ENCODE results near the gene ARHGAP15. TPM values are rescaled to one million over a fixed set of nuclear protein-coding genes. Genes with fewer than 3 reads are reported as not detected.

ARHGAP15 gene
- total RNA-seq, 1 donor from 2014 or later = not detected

DNA sequence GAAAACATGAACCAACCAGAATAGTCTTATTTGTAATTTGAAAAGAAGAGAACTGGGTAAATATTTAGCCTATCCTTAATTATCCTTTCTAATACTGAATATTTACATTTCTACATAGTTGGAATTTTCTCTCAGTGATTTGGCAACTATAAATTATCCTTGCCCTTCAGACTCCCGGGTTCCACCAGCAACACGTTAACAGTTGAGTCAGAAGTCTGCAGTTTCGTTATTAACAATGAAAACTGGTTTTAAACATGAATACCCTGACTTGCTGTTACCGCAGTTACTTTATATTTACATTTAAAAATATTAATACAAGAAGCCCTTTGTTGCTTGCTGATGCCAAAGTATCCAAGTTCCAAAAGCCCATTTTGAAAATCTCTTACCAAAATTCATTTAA is 673.0 kb downstream of the ARHGAP15 start:
- DNase-seq (ENCODE audit: low read depth) = no peak

GRCh38 chr2:143802871-143803650 is 673.8 kb downstream of the ARHGAP15 start:
- no peak overlapping the region for H3K4me3 ChIP-seq (ENCODE audit: low read depth, low read length)
- TF ChIP-seq, protein P1, sequence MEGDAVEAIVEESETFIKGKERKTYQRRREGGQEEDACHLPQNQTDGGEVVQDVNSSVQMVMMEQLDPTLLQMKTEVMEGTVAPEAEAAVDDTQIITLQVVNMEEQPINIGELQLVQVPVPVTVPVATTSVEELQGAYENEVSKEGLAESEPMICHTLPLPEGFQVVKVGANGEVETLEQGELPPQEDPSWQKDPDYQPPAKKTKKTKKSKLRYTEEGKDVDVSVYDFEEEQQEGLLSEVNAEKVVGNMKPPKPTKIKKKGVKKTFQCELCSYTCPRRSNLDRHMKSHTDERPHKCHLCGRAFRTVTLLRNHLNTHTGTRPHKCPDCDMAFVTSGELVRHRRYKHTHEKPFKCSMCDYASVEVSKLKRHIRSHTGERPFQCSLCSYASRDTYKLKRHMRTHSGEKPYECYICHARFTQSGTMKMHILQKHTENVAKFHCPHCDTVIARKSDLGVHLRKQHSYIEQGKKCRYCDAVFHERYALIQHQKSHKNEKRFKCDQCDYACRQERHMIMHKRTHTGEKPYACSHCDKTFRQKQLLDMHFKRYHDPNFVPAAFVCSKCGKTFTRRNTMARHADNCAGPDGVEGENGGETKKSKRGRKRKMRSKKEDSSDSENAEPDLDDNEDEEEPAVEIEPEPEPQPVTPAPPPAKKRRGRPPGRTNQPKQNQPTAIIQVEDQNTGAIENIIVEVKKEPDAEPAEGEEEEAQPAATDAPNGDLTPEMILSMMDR (IDR thresholded peaks at IDR 0.05; ENCODE audit: insufficient read depth, low read length, poor library complexity, severe bottlenecking) = no peak
- H3K36me3 ChIP-seq (ENCODE audit: control insufficient read depth, insufficient read depth, low read length) = no peaks in the 10 kb centered on the region
- no peak for DNase-seq (ENCODE audit: low read depth)
- no peaks in the 10 kb centered on the region for H3K27me3 ChIP-seq (ENCODE audit: control insufficient read depth, insufficient read depth, low read length)

More for the DNA sequence above, 673.0 kb downstream of the ARHGAP15 start:
- TF ChIP-seq, protein P1 (IDR thresholded peaks at IDR 0.05; ENCODE audit: insufficient read depth, low read length, poor library complexity, severe bottlenecking) = no peak
- Histone ChIP-seq H3K4me3 (ENCODE audit: low read depth, low read length) (no peak overlapping the region), H3K36me3 (ENCODE audit: control insufficient read depth, insufficient read depth, low read length) (no peaks in the 10 kb centered on the region), H3K27me3 (ENCODE audit: control insufficient read depth, insufficient read depth, low read length) (no peaks in the 10 kb centered on the region)

DNA sequence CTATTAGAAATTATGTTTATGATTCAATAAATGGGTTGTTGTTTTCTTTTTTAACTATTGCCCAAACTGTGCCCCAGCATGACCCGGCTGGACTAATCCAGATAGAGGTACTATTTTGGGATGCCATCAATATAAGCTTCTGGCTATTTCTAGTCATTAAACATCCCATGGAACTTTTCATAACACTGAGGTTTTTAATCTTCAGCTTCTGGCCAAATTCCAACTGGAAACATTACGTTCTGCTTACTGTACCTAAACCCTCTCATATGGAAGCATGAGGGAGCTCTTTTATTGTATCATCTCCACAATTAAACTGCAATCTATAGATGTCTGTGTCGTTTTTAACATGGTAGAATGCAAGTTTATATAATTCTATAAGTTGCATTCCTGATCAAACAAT is 674.7 kb downstream of the ARHGAP15 start:
- Histone ChIP-seq H3K27me3 (ENCODE audit: control insufficient read depth, insufficient read depth, low read length) (no peaks in the 10 kb centered on the region), H3K4me3 (ENCODE audit: low read depth, low read length) (no peak overlapping the region), H3K36me3 (ENCODE audit: control insufficient read depth, insufficient read depth, low read length) (no peaks in the 10 kb centered on the region)
- TF ChIP-seq, protein P1 (IDR thresholded peaks at IDR 0.05; ENCODE audit: insufficient read depth, low read length, poor library complexity, severe bottlenecking) = no peak
- no peak for DNase-seq (ENCODE audit: low read depth)

DNA sequence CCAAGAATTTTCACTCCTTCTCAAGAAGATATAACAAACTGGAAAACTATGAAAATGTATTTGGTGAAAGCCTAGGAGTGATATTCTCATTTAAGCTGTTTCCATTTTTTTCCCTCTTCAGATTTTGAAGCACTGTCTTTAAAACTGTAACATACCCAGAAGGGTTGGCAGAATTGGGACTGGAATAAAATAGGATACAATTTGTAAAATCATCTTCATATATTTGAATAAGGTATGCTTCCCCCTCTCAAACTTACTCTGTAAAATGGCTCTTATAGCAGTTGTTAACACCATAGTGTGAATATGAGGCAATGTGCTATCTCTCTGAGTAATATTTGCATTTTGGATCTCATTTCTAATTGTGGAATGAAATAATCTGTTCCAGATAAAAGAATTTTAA is 676.4 kb downstream of the ARHGAP15 start:
- Histone ChIP-seq H3K36me3 (ENCODE audit: control insufficient read depth, insufficient read depth, low read length) (no peaks in the 10 kb centered on the region), H3K4me3 (ENCODE audit: low read depth, low read length) (no peak overlapping the region), H3K27me3 (ENCODE audit: control insufficient read depth, insufficient read depth, low read length) (no peaks in the 10 kb centered on the region)
- DNase-seq (ENCODE audit: low read depth) = no peak
- TF ChIP-seq, protein P1 (IDR thresholded peaks at IDR 0.05; ENCODE audit: insufficient read depth, low read length, poor library complexity, severe bottlenecking) = no peak

GRCh38 chr2:143807192-143807591 is 678.0 kb downstream of the ARHGAP15 start:
- DNase-seq (ENCODE audit: low read depth) = no peak
- H3K27me3 ChIP-seq (ENCODE audit: control insufficient read depth, insufficient read depth, low read length) = no peaks in the 10 kb centered on the region
- TF ChIP-seq, protein P1 (IDR thresholded peaks at IDR 0.05; ENCODE audit: insufficient read depth, low read length, poor library complexity, severe bottlenecking) = no peak

GRCh38 chr2:143807671-143808070 is 678.5 kb downstream of the ARHGAP15 start:
- Histone ChIP-seq H3K4me3 (ENCODE audit: low read depth, low read length) (no peak overlapping the region), H3K36me3 (ENCODE audit: control insufficient read depth, insufficient read depth, low read length) (no peaks in the 10 kb centered on the region), H3K27me3 (ENCODE audit: control insufficient read depth, insufficient read depth, low read length) (no peaks in the 10 kb centered on the region)
- DNase-seq (ENCODE audit: low read depth) = no peak
- TF ChIP-seq, protein P1 (IDR thresholded peaks at IDR 0.05; ENCODE audit: insufficient read depth, low read length, poor library complexity, severe bottlenecking) = no peak

More at GRCh38 chr2:143807192-143807591, 678.0 kb downstream of the ARHGAP15 start:
- no peak overlapping the region for H3K4me3 ChIP-seq (ENCODE audit: low read depth, low read length)
- H3K36me3 ChIP-seq (ENCODE audit: control insufficient read depth, insufficient read depth, low read length) = no peaks in the 10 kb centered on the region

All from kidney epithelial cell (primary cell).